Dendritic cell treated with granulocyte-macrophage colony-stimulating factor and Interleukin-4, amounts not matched to agents 40 ng/mL and 50 ng/mL, for 4 days (primary cell): Measurements from ENCODE around the gene CXCL9.
"Not testable (repeated sequence)": the region's sequence is repeated elsewhere in the genome, so short reads cannot be mapped to it uniquely, and the experiment has no call there.

Source experiments
- H3K27ac Mint-ChIP-seq: one replicate; pipeline ENCODE4 v1.8.0; 2022; ENCODE audit warnings: mild to moderate bottlenecking, mixed read lengths
- H3K27me3 Mint-ChIP-seq: one replicate; pipeline ENCODE4 v1.8.0; 2022; ENCODE audit warnings: mild to moderate bottlenecking, mixed read lengths
- H3K36me3 Mint-ChIP-seq: one replicate; pipeline ENCODE4 v1.8.0; 2022; ENCODE audit warnings: low read depth, mixed read lengths
- H3K4me1 Mint-ChIP-seq: one replicate; pipeline ENCODE4 v1.8.0; 2022; ENCODE audit warnings: low read depth, mixed read lengths
- H3K4me3 Mint-ChIP-seq: one replicate; pipeline ENCODE4 v1.8.0; 2022; ENCODE audit warnings: mild to moderate bottlenecking, moderate library complexity, mixed read lengths
- H3K9me3 Mint-ChIP-seq: one replicate; pipeline ENCODE4 v1.8.0; 2022; ENCODE audit warnings: mixed read lengths
- intact Hi-C: fragments of 100-400 bp; cut with micrococcal nuclease; formaldehyde crosslinking; loops from one replicate; pipeline ENCODE4 v1.15.0; 2022

The CXCL9 gene

GRCh38 chr4:75963558-75963957 is 43.8 kb downstream of the CXCL9 start:
- H3K36me3 Mint-ChIP-seq, result peaks cover 97% of the 10 kb centered on the region
- H3K9me3 Mint-ChIP-seq, result peaks cover 10% of the 10 kb centered on the region
- intact Hi-C loops, result no loop called here
- no peaks in the 10 kb centered on the region for H3K27me3 Mint-ChIP-seq
- H3K4me3 Mint-ChIP-seq, result no peak overlapping the region
- no peak overlapping the region for H3K27ac Mint-ChIP-seq
- H3K4me1 Mint-ChIP-seq, result peaks cover 6% of the 10 kb centered on the region

GRCh38 chr4:75962072-75962471 is 45.2 kb downstream of the CXCL9 start:
- intact Hi-C loops, H3K27ac Mint-ChIP-seq, H3K27me3 Mint-ChIP-seq, H3K4me3 Mint-ChIP-seq, H3K4me1 Mint-ChIP-seq: not testable (repeated sequence)
- peaks cover 10% of the 10 kb centered on the region for H3K9me3 Mint-ChIP-seq
- H3K36me3 Mint-ChIP-seq, result peaks cover 97% of the 10 kb centered on the region

- intact Hi-C loops, H3K27me3 Mint-ChIP-seq, H3K4me3 Mint-ChIP-seq, H3K4me1 Mint-ChIP-seq, H3K9me3 Mint-ChIP-seq, H3K27ac Mint-ChIP-seq: not testable (repeated sequence)
- peaks cover 97% of the 10 kb centered on the region for H3K36me3 Mint-ChIP-seq
Measured at GRCh38 chr4:75958546-75958945, 48.8 kb downstream of the CXCL9 start.

- H3K27ac Mint-ChIP-seq, H3K4me3 Mint-ChIP-seq, H3K27me3 Mint-ChIP-seq, H3K9me3 Mint-ChIP-seq: not testable (repeated sequence)
- intact Hi-C loops, result loop anchor here (5.0 kb wide), 1 partner anchor 32 kb away; no protein-coding TSS in a partner anchor
- Mint-ChIP-seq H3K4me1 (peaks cover 18% of the 10 kb centered on the region), H3K36me3 (peaks cover 92% of the 10 kb centered on the region)
Measured at GRCh38 chr4:75954811-75955210, 52.5 kb downstream of the CXCL9 start.

- peak overlapping the region; percentile 71 for H3K27ac Mint-ChIP-seq
- H3K4me1 Mint-ChIP-seq, result peaks cover 18% of the 10 kb centered on the region
- no peaks in the 10 kb centered on the region for H3K27me3 Mint-ChIP-seq
- H3K4me3 Mint-ChIP-seq, result no peak overlapping the region
- intact Hi-C loops, result loop anchor here (5.0 kb wide), 1 partner anchor 34 kb away; no protein-coding TSS in a partner anchor
- no peaks in the 10 kb centered on the region for H3K9me3 Mint-ChIP-seq
- peaks cover 92% of the 10 kb centered on the region for H3K36me3 Mint-ChIP-seq
Measured at GRCh38 chr4:75953509-75953908, 53.8 kb downstream of the CXCL9 start.
